Measurements from ENCODE around the gene CAPN5. TPM values are rescaled to one million over a fixed set of nuclear protein-coding genes. Genes with fewer than 3 reads are reported as not detected.
A peak's percentile ranks its signal among the peaks of the same experiment; 100 is the strongest.

Gene CAPN5
- total RNA-seq, 1 experiment from 2014 or later: 0.26 TPM

DNA sequence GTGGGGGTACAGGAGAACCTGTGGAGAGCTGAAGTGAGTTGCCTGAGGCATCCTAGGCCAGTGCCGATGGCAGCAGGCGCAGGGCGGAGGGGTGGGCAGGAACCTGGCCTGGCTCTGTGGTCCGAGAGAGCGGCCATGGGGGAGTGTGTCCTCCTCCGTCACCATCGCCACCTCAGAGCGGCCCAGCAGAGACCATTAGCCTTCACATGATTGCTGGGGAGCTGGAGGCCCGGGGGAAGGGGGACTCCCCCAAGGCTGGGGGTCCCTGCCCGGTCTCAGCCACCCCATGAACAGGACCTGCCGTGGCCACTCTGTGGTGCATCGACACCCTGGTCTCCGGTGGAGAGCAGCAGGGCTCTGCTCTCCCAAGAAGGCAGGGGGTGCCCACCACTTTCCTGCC, 40.0 kb downstream of the CAPN5 start:
- no peaks in the 10 kb centered on the region for H3K9me3 Mint-ChIP-seq (ENCODE audit: unreplicated experiment)
- no peaks in the 10 kb centered on the region for H3K36me3 Mint-ChIP-seq (ENCODE audit: insufficient read depth, unreplicated experiment)
- no TSS peak for BruUV-seq (replicated peaks)
- intact Hi-C loops (cut with micrococcal nuclease): no loop called here
- no peak for DNase-seq (ENCODE audit: unreplicated experiment)
- H3K27ac Mint-ChIP-seq (ENCODE audit: low read depth, unreplicated experiment): no peak overlapping the region
- TF ChIP-seq, protein P1, sequence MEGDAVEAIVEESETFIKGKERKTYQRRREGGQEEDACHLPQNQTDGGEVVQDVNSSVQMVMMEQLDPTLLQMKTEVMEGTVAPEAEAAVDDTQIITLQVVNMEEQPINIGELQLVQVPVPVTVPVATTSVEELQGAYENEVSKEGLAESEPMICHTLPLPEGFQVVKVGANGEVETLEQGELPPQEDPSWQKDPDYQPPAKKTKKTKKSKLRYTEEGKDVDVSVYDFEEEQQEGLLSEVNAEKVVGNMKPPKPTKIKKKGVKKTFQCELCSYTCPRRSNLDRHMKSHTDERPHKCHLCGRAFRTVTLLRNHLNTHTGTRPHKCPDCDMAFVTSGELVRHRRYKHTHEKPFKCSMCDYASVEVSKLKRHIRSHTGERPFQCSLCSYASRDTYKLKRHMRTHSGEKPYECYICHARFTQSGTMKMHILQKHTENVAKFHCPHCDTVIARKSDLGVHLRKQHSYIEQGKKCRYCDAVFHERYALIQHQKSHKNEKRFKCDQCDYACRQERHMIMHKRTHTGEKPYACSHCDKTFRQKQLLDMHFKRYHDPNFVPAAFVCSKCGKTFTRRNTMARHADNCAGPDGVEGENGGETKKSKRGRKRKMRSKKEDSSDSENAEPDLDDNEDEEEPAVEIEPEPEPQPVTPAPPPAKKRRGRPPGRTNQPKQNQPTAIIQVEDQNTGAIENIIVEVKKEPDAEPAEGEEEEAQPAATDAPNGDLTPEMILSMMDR (IDR thresholded peaks at IDR 0.05; ENCODE audit: unreplicated experiment): no peak
- H3K4me1 Mint-ChIP-seq (ENCODE audit: insufficient read depth, unreplicated experiment): peaks cover 14% of the 10 kb centered on the region
- ChIA-PET POLR2A (interaction anchor here (0.5 kb wide), 1 partner anchor 80 kb away, joined by 3 read pairs; no protein-coding TSS in a partner anchor), CTCF (interaction anchor here (0.5 to 4.8 kb wide), 6 partner anchors 16 to 297 kb away, joined by 3 to 44 read pairs (median 4); partner anchors contain the start of gene MYO7A)
- no peaks in the 10 kb centered on the region for H3K27me3 Mint-ChIP-seq (ENCODE audit: insufficient read depth, unreplicated experiment)
- H3K4me3 Mint-ChIP-seq (ENCODE audit: unreplicated experiment): no peak overlapping the region

DNA sequence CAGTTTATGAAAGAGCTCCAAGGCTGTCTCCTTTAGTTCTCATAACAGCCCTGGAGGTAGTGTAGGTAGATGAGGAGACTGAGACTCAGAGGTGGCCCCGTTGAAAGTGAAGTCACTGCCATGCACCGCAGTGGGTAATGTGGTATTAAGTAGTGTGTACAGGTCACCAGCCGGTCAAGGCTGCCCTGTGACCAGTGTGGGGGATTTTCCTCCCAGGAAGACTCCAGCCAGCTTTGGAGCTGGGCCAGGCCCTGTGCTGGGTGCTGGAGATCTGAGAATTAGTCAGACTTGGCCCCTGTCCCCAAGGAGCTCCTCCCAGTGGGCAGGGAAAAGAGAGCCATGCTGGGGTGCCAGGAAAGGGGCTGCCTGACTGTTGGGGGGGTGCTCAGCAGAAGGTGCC, 41.2 kb downstream of the CAPN5 start:
- no TSS peak for BruUV-seq (replicated peaks)
- TF ChIP-seq, protein P1 (IDR thresholded peaks at IDR 0.05; ENCODE audit: unreplicated experiment): no peak
- ChIA-PET CTCF (interaction anchor here (0.6 to 4.8 kb wide), 5 partner anchors 10 to 459 kb away, joined by 3 to 44 read pairs (median 6); partner anchors contain the start of gene MYO7A), POLR2A (no interaction called here)
- Mint-ChIP-seq H3K9me3 (ENCODE audit: unreplicated experiment) (no peaks in the 10 kb centered on the region), H3K4me1 (ENCODE audit: insufficient read depth, unreplicated experiment) (peaks cover 14% of the 10 kb centered on the region), H3K4me3 (ENCODE audit: unreplicated experiment) (no peak overlapping the region), H3K36me3 (ENCODE audit: insufficient read depth, unreplicated experiment) (no peaks in the 10 kb centered on the region), H3K27ac (ENCODE audit: low read depth, unreplicated experiment) (no peak overlapping the region), H3K27me3 (ENCODE audit: insufficient read depth, unreplicated experiment) (no peaks in the 10 kb centered on the region)
- intact Hi-C loops (cut with micrococcal nuclease): no loop called here
- peak; percentile 92 for DNase-seq (ENCODE audit: unreplicated experiment)

DNA sequence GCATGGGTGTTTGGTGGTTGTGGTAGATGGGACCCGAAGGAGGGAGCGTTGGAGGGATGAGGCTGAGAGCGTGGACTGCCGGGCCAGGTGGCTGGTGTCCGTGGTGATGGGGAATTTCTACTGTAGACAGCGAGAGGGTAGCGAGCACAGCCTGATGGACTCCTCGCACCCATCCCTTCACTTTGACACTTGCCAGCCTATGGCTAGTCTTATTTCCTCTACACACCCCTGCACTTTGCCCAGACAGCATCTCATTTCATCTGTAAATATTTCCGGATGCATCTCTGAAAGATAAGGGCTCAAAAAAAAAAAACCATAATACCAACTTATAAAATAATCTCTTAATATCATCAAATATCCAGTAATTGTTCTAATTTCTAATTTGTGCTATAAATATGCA, 41.7 kb downstream of the CAPN5 start:
- CTCF ChIA-PET: interaction anchor here (0.9 to 4.8 kb wide), 4 partner anchors 10 to 61 kb away, joined by 6 to 44 read pairs (median 10); partner anchors contain the start of gene MYO7A
- H3K36me3 Mint-ChIP-seq (ENCODE audit: insufficient read depth, unreplicated experiment): no peaks in the 10 kb centered on the region
- TF ChIP-seq, protein P1 (IDR thresholded peaks at IDR 0.05; ENCODE audit: unreplicated experiment): no peak
- H3K27ac Mint-ChIP-seq (ENCODE audit: low read depth, unreplicated experiment): no peak overlapping the region
- no peaks in the 10 kb centered on the region for H3K27me3 Mint-ChIP-seq (ENCODE audit: insufficient read depth, unreplicated experiment)
- POLR2A ChIA-PET: no interaction called here
- no peak for DNase-seq (ENCODE audit: unreplicated experiment)
- BruUV-seq (replicated peaks): no TSS peak
- no peak overlapping the region for H3K4me3 Mint-ChIP-seq (ENCODE audit: unreplicated experiment)
- H3K9me3 Mint-ChIP-seq (ENCODE audit: unreplicated experiment): no peaks in the 10 kb centered on the region
- intact Hi-C loops (cut with micrococcal nuclease): no loop called here
- peaks cover 14% of the 10 kb centered on the region for H3K4me1 Mint-ChIP-seq (ENCODE audit: insufficient read depth, unreplicated experiment)

GRCh38 chr11:77109236-77110019, 42.7 kb downstream of the CAPN5 start:
- POLR2A ChIA-PET: no interaction called here
- H3K27ac Mint-ChIP-seq (ENCODE audit: low read depth, unreplicated experiment): no peak overlapping the region
- no peaks in the 10 kb centered on the region for H3K27me3 Mint-ChIP-seq (ENCODE audit: insufficient read depth, unreplicated experiment)
- H3K4me1 Mint-ChIP-seq (ENCODE audit: insufficient read depth, unreplicated experiment): peaks cover 14% of the 10 kb centered on the region
- intact Hi-C loops (cut with micrococcal nuclease): no loop called here
- H3K4me3 Mint-ChIP-seq (ENCODE audit: unreplicated experiment): no peak overlapping the region
- no peaks in the 10 kb centered on the region for H3K36me3 Mint-ChIP-seq (ENCODE audit: insufficient read depth, unreplicated experiment)
- CTCF ChIA-PET: interaction anchor here (0.7 to 2.9 kb wide), 6 partner anchors 10 to 62 kb away, joined by 3 to 15 read pairs (median 3); partner anchors contain the start of gene MYO7A
- H3K9me3 Mint-ChIP-seq (ENCODE audit: unreplicated experiment): no peaks in the 10 kb centered on the region
- no TSS peak for BruUV-seq (replicated peaks)
- TF ChIP-seq, protein P1 (IDR thresholded peaks at IDR 0.05; ENCODE audit: unreplicated experiment): no peak
- DNase-seq (ENCODE audit: unreplicated experiment): no peak
